ENCODE data around the gene SOX2.

The SOX2 gene

GRCh38 chr3:181705086-181705480 is 6.6 kb upstream of the SOX2 start:
- TF ChIP-seq OSR1 (CRISPR knock-in tag; IDR thresholded peaks at IDR 0.05) (no peak), ISL1 (CRISPR knock-in tag; IDR thresholded peaks at IDR 0.05) (no peak), ZFP30 (CRISPR knock-in tag; IDR thresholded peaks at IDR 0.05) (no peak), ZNF70 (CRISPR knock-in tag; IDR thresholded peaks at IDR 0.05) (no peak), ESRRG (CRISPR knock-in tag; IDR thresholded peaks at IDR 0.05) (no peak), GLIS3 (CRISPR knock-in tag; IDR thresholded peaks at IDR 0.05) (no peak), CREB5 (CRISPR knock-in tag; IDR thresholded peaks at IDR 0.05; ENCODE audit: low read depth) (no peak), BACH2 (CRISPR knock-in tag; IDR thresholded peaks at IDR 0.05; ENCODE audit: borderline replicate concordance) (no peak), SNAI2 (CRISPR knock-in tag; IDR thresholded peaks at IDR 0.05) (no peak), CSDC2 (CRISPR knock-in tag; IDR thresholded peaks at IDR 0.05) (no peak), TOX (CRISPR knock-in tag; IDR thresholded peaks at IDR 0.05; ENCODE audit: borderline replicate concordance) (no peak), CSRNP3 (CRISPR knock-in tag; IDR thresholded peaks at IDR 0.05) (no peak)
- no peak for ATAC-seq

DNA sequence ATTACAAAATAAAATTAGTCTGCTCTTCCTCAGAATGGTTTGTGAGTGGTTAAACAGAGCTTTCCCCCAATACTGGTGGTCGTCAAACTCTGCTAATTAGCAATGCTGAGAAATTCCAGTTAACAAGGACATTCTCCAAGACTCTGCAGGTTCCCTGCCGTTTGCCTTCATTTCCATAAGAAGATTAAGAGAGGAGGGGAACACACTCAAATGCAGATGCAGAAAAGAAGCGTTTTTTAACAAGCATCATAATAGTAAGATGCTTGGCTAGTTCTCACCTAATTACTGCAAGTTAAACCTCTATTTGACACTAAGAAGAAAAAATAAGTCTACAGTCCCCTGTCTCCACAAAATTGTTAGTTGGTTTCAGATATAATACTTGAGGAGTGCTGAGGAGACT is 3.7 kb upstream of the SOX2 start:
- no peak for ATAC-seq
- no peak for TF ChIP-seq RARB (CRISPR knock-in tag; IDR thresholded peaks at IDR 0.05)
- no peak for TF ChIP-seq GLIS3 (CRISPR knock-in tag; IDR thresholded peaks at IDR 0.05)
- no peak for TF ChIP-seq PPARA (CRISPR knock-in tag; IDR thresholded peaks at IDR 0.05; ENCODE audit: borderline replicate concordance)
- TF ChIP-seq BACH2 (CRISPR knock-in tag; IDR thresholded peaks at IDR 0.05; ENCODE audit: borderline replicate concordance) = no peak
- TF ChIP-seq ZFP30 (CRISPR knock-in tag; IDR thresholded peaks at IDR 0.05) = no peak
- no peak for TF ChIP-seq ZNF565 (CRISPR knock-in tag; conservative IDR thresholded peaks at IDR 0.05; ENCODE audit: low read depth)
- no peak for TF ChIP-seq CSDC2 (CRISPR knock-in tag; IDR thresholded peaks at IDR 0.05)
- TF ChIP-seq, protein P1, sequence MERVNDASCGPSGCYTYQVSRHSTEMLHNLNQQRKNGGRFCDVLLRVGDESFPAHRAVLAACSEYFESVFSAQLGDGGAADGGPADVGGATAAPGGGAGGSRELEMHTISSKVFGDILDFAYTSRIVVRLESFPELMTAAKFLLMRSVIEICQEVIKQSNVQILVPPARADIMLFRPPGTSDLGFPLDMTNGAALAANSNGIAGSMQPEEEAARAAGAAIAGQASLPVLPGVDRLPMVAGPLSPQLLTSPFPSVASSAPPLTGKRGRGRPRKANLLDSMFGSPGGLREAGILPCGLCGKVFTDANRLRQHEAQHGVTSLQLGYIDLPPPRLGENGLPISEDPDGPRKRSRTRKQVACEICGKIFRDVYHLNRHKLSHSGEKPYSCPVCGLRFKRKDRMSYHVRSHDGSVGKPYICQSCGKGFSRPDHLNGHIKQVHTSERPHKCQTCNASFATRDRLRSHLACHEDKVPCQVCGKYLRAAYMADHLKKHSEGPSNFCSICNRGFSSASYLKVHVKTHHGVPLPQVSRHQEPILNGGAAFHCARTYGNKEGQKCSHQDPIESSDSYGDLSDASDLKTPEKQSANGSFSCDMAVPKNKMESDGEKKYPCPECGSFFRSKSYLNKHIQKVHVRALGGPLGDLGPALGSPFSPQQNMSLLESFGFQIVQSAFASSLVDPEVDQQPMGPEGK (CRISPR knock-in tag; IDR thresholded peaks at IDR 0.05; ENCODE audit: borderline replicate concordance) = no peak
- TF ChIP-seq ZNF70 (CRISPR knock-in tag; IDR thresholded peaks at IDR 0.05) = no peak
- no peak for TF ChIP-seq CSRNP3 (CRISPR knock-in tag; IDR thresholded peaks at IDR 0.05)

GRCh38 chr3:181709537-181710279 is 2.0 kb upstream of the SOX2 start:
- peak; percentile 58 for ATAC-seq
- no peak for TF ChIP-seq OSR1 (CRISPR knock-in tag; IDR thresholded peaks at IDR 0.05)
- no peak for TF ChIP-seq TOX (CRISPR knock-in tag; IDR thresholded peaks at IDR 0.05; ENCODE audit: borderline replicate concordance)
- no peak for TF ChIP-seq CSRNP3 (CRISPR knock-in tag; IDR thresholded peaks at IDR 0.05)
- TF ChIP-seq ISL1 (CRISPR knock-in tag; IDR thresholded peaks at IDR 0.05) = no peak
- TF ChIP-seq, protein P2, sequence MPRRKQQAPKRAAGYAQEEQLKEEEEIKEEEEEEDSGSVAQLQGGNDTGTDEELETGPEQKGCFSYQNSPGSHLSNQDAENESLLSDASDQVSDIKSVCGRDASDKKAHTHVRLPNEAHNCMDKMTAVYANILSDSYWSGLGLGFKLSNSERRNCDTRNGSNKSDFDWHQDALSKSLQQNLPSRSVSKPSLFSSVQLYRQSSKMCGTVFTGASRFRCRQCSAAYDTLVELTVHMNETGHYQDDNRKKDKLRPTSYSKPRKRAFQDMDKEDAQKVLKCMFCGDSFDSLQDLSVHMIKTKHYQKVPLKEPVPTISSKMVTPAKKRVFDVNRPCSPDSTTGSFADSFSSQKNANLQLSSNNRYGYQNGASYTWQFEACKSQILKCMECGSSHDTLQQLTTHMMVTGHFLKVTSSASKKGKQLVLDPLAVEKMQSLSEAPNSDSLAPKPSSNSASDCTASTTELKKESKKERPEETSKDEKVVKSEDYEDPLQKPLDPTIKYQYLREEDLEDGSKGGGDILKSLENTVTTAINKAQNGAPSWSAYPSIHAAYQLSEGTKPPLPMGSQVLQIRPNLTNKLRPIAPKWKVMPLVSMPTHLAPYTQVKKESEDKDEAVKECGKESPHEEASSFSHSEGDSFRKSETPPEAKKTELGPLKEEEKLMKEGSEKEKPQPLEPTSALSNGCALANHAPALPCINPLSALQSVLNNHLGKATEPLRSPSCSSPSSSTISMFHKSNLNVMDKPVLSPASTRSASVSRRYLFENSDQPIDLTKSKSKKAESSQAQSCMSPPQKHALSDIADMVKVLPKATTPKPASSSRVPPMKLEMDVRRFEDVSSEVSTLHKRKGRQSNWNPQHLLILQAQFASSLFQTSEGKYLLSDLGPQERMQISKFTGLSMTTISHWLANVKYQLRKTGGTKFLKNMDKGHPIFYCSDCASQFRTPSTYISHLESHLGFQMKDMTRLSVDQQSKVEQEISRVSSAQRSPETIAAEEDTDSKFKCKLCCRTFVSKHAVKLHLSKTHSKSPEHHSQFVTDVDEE (CRISPR knock-in tag; IDR thresholded peaks at IDR 0.05) = no peak
- TF ChIP-seq, protein P1 (CRISPR knock-in tag; IDR thresholded peaks at IDR 0.05; ENCODE audit: borderline replicate concordance) = no peak
- no peak for TF ChIP-seq ZFP3 (CRISPR knock-in tag; IDR thresholded peaks at IDR 0.05)
- no peak for TF ChIP-seq POU6F1 (CRISPR knock-in tag; IDR thresholded peaks at IDR 0.05; ENCODE audit: borderline replicate concordance, low read depth)
- no peak for TF ChIP-seq ARNTL (CRISPR knock-in tag; IDR thresholded peaks at IDR 0.05; ENCODE audit: borderline replicate concordance, low read depth)
- TF ChIP-seq ZNF565 (CRISPR knock-in tag; conservative IDR thresholded peaks at IDR 0.05; ENCODE audit: low read depth) = no peak
- no peak for TF ChIP-seq ZNF8 (CRISPR knock-in tag; IDR thresholded peaks at IDR 0.05)
- no peak for TF ChIP-seq RARB (CRISPR knock-in tag; IDR thresholded peaks at IDR 0.05)
